ENCODE results near the gene WT1. TPM values are rescaled to one million over a fixed set of nuclear protein-coding genes. Genes with fewer than 3 reads are reported as not detected.

Gene WT1
- total RNA-seq, 2 donors from 2014 or later, result not detected

GRCh38 chr11:32435152-32435480 is 223 bp downstream of the WT1 start:
- DNase-seq (ENCODE audit: low spot score) (no peak), ATAC-seq (no peak)
- Mint-ChIP-seq H3K27me3 (peaks cover 55 to 67% of the 10 kb centered on the region in 2 donors), H3K27ac (no peak overlapping the region), H3K4me1 (ENCODE audit: low read depth in 2 of 2) (no peaks in the 10 kb centered on the region), H3K9me3 (no peaks in the 10 kb centered on the region), H3K4me3 (no peak overlapping the region), H3K36me3 (peaks cover under 1% of the 10 kb centered on the region)

- DNase-seq (ENCODE audit: low spot score), result no peak
- ATAC-seq, result no peak
Measured at GRCh38 chr11:32434356-32435151, 785 bp downstream of the WT1 start.

GRCh38 chr11:32433914-32434355 is 1.4 kb downstream of the WT1 start:
- H3K27me3 Mint-ChIP-seq, result peaks cover 49 to 69% of the 10 kb centered on the region in 2 donors
- H3K9me3 Mint-ChIP-seq, result no peaks in the 10 kb centered on the region
- H3K36me3 Mint-ChIP-seq, result no peaks in the 10 kb centered on the region
- no peak overlapping the region for H3K27ac Mint-ChIP-seq
- no peak for ATAC-seq
- H3K4me1 Mint-ChIP-seq (ENCODE audit: low read depth in 2 of 2), result no peaks in the 10 kb centered on the region
- no peak overlapping the region for H3K4me3 Mint-ChIP-seq
- no peak for DNase-seq (ENCODE audit: low spot score)

More at GRCh38 chr11:32434356-32435151, 785 bp downstream of the WT1 start:
- H3K4me3 Mint-ChIP-seq, result no peak overlapping the region
- no peaks in the 10 kb centered on the region for H3K9me3 Mint-ChIP-seq
- peaks cover 51 to 66% of the 10 kb centered on the region in 2 donors for H3K27me3 Mint-ChIP-seq
- no peaks in the 10 kb centered on the region for H3K36me3 Mint-ChIP-seq
- H3K4me1 Mint-ChIP-seq (ENCODE audit: low read depth in 2 of 2), result no peaks in the 10 kb centered on the region
- H3K27ac Mint-ChIP-seq, result no peak overlapping the region

GRCh38 chr11:32433101-32433913 is 2.0 kb downstream of the WT1 start:
- no peaks in the 10 kb centered on the region for H3K4me1 Mint-ChIP-seq (ENCODE audit: low read depth in 2 of 2)
- no peaks in the 10 kb centered on the region for H3K36me3 Mint-ChIP-seq
- no peak for DNase-seq (ENCODE audit: low spot score)
- H3K4me3 Mint-ChIP-seq, result no peak overlapping the region
- H3K27ac Mint-ChIP-seq, result no peak overlapping the region
- ATAC-seq, result no peak
- H3K27me3 Mint-ChIP-seq, result peaks cover 48 to 70% of the 10 kb centered on the region in 2 donors
- H3K9me3 Mint-ChIP-seq, result no peaks in the 10 kb centered on the region

GRCh38 chr11:32432565-32432964 is 2.8 kb downstream of the WT1 start:
- no peak overlapping the region for H3K4me3 Mint-ChIP-seq
- ATAC-seq, result no peak
- no peaks in the 10 kb centered on the region for H3K4me1 Mint-ChIP-seq (ENCODE audit: low read depth in 2 of 2)
- no peak for DNase-seq (ENCODE audit: low spot score)
- H3K27ac Mint-ChIP-seq, result no peak overlapping the region
- no peaks in the 10 kb centered on the region for H3K36me3 Mint-ChIP-seq
- H3K27me3 Mint-ChIP-seq, result peaks cover 51 to 70% of the 10 kb centered on the region in 2 donors
- no peaks in the 10 kb centered on the region for H3K9me3 Mint-ChIP-seq

- Mint-ChIP-seq H3K27ac (no peak overlapping the region), H3K4me1 (ENCODE audit: low read depth in 2 of 2) (no peaks in the 10 kb centered on the region), H3K4me3 (no peak overlapping the region), H3K27me3 (peaks cover 46 to 66% of the 10 kb centered on the region in 2 donors), H3K36me3 (no peaks in the 10 kb centered on the region), H3K9me3 (no peaks in the 10 kb centered on the region)
- DNase-seq (ENCODE audit: low spot score) (no peak), ATAC-seq (no peak)
Measured at GRCh38 chr11:32430568-32431381, 4.6 kb downstream of the WT1 start.

- Mint-ChIP-seq H3K9me3 (no peaks in the 10 kb centered on the region), H3K27ac (no peak overlapping the region), H3K4me3 (no peak overlapping the region), H3K27me3 (peaks cover 50 to 77% of the 10 kb centered on the region in 2 donors), H3K4me1 (ENCODE audit: low read depth in 2 of 2) (no peaks in the 10 kb centered on the region), H3K36me3 (no peaks in the 10 kb centered on the region)
- DNase-seq (ENCODE audit: low spot score) (no peak), ATAC-seq (no peak)
Measured at GRCh38 chr11:32429477-32429876, 5.9 kb downstream of the WT1 start.

- no peak overlapping the region for H3K27ac Mint-ChIP-seq
- ATAC-seq (no peak), DNase-seq (ENCODE audit: low spot score) (no peak)
- no peak overlapping the region for H3K4me3 Mint-ChIP-seq
- no peaks in the 10 kb centered on the region for H3K4me1 Mint-ChIP-seq (ENCODE audit: low read depth in 2 of 2)
- no peaks in the 10 kb centered on the region for H3K36me3 Mint-ChIP-seq
- peaks cover 47 to 76% of the 10 kb centered on the region in 2 donors for H3K27me3 Mint-ChIP-seq
- H3K9me3 Mint-ChIP-seq, result no peaks in the 10 kb centered on the region
Measured at GRCh38 chr11:32428665-32429303, 6.6 kb downstream of the WT1 start.

GRCh38 chr11:32427935-32428664 is 7.2 kb downstream of the WT1 start:
- no peak overlapping the region for H3K4me3 Mint-ChIP-seq
- ATAC-seq, result peak in 1 of 2 donors; percentile 5

GRCh38 chr11:32427616-32427934 is 7.8 kb downstream of the WT1 start:
- H3K4me1 Mint-ChIP-seq (ENCODE audit: low read depth in 2 of 2), result no peaks in the 10 kb centered on the region
- ATAC-seq (no peak), DNase-seq (ENCODE audit: low spot score) (no peak)
- no peak overlapping the region for H3K27ac Mint-ChIP-seq
- no peak overlapping the region for H3K4me3 Mint-ChIP-seq
- H3K36me3 Mint-ChIP-seq, result no peaks in the 10 kb centered on the region
- H3K27me3 Mint-ChIP-seq, result peaks cover 38 to 64% of the 10 kb centered on the region in 2 donors
- H3K9me3 Mint-ChIP-seq, result no peaks in the 10 kb centered on the region

More at GRCh38 chr11:32427935-32428664, 7.2 kb downstream of the WT1 start:
- H3K27me3 Mint-ChIP-seq, result peaks cover 40 to 69% of the 10 kb centered on the region in 2 donors
- H3K36me3 Mint-ChIP-seq, result no peaks in the 10 kb centered on the region
- no peaks in the 10 kb centered on the region for H3K4me1 Mint-ChIP-seq (ENCODE audit: low read depth in 2 of 2)
- DNase-seq (ENCODE audit: low spot score), result no peak
- no peaks in the 10 kb centered on the region for H3K9me3 Mint-ChIP-seq
- no peak overlapping the region for H3K27ac Mint-ChIP-seq

GRCh38 chr11:32426819-32427615 is 8.3 kb downstream of the WT1 start:
- no peaks in the 10 kb centered on the region for H3K9me3 Mint-ChIP-seq
- H3K36me3 Mint-ChIP-seq, result no peaks in the 10 kb centered on the region
- H3K4me1 Mint-ChIP-seq (ENCODE audit: low read depth in 2 of 2), result no peaks in the 10 kb centered on the region
- DNase-seq (ENCODE audit: low spot score) (no peak), ATAC-seq (peak in 1 of 2 donors; percentile 26)
- H3K27me3 Mint-ChIP-seq, result peaks cover 33 to 59% of the 10 kb centered on the region in 2 donors
- H3K4me3 Mint-ChIP-seq, result no peak overlapping the region
- no peak overlapping the region for H3K27ac Mint-ChIP-seq

- Mint-ChIP-seq H3K27me3 (peaks cover 30 to 52% of the 10 kb centered on the region in 2 donors), H3K9me3 (no peaks in the 10 kb centered on the region), H3K27ac (no peak overlapping the region), H3K36me3 (no peaks in the 10 kb centered on the region), H3K4me3 (no peak overlapping the region), H3K4me1 (ENCODE audit: low read depth in 2 of 2) (peaks cover 4 to 6% of the 10 kb centered on the region in 2 donors)
- ATAC-seq (no peak), DNase-seq (ENCODE audit: low spot score) (no peak)
Measured at GRCh38 chr11:32426192-32426591, 9.1 kb downstream of the WT1 start.

Measured in natural killer cell treated with Interleukin-12 subunit alpha and Interleukin-12 subunit beta and Interleukin-15 and Interleukin-18, amount 100 ng/mL, for 72 hours (primary cell).